ENCODE results near the gene REPS1. TPM values are rescaled to one million over a fixed set of nuclear protein-coding genes. Genes with fewer than 3 reads are reported as not detected.
A peak's percentile ranks its signal among the peaks of the same experiment; 100 is the strongest.

REPS1 gene
- total RNA-seq, 1 experiment from 2014 or later: 66.7 TPM

GRCh38 chr6:138988469-138988834, 399 bp upstream of the REPS1 start:
- Histone ChIP-seq H3K27ac (peak overlapping the region; percentile 86), H3K4me1 (no peaks in the 10 kb centered on the region; the same call in 1 of the 2 replicates), H3K9me3 (replicated peaks) (no peaks in the 10 kb centered on the region), H3K36me3 (peaks cover 4% of the 10 kb centered on the region; the same call in 1 of the 2 replicates), H3K27me3 (no peaks in the 10 kb centered on the region), H3K4me3 (peak overlapping the region; percentile 92)
- DNase-seq: no peak

DNA sequence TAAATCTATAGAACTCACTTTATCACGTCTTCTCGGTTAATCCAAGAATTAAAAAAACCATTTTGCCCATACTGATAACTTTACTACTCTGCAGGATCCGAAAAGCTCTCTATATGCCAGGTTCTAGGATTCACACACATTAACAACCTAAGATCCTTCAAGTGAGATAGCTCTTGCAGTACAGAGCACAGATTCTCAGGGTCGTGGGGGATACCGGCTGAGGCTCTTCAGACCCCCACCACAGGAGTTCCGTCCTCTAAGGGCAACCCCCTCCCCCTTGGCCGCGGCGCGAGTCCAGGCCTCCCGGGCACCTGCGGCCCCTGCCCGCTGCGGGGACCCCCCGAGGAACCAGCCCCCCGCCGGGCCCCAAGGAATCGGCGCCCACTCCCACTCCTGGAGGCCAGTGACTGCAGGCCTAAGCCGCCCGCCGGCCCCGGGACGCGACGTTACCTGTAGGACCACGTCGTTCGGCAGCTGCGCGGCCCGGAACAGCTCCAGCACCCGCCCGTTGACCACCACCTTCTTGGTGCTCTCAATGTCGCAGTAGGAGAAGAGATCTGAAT, 892 bp downstream of the REPS1 start:
- peak in 1 of 2 experiments; percentile 38 for DNase-seq
- no peaks in the 10 kb centered on the region for H3K27me3 ChIP-seq

DNA sequence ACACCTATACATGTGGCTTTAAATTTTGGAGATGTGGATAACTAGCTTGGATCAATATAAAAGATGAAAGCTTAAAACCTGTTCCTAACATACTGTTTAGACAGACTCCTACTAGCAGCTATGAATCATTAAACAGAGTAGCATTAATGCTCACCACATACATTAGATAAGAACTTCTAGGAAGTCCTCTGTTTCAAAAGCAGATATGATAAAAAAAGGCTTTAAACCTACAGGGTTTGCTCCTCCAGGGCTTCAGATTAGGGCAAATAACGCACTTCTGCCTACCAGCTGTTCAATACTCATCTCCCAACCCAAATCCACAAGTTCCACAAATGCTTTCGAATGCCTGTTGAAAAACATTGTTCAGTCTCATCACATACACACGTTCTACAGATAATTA, 1.5 kb downstream of the REPS1 start:
- no peaks in the 10 kb centered on the region for H3K27me3 ChIP-seq
- H3K4me1 ChIP-seq: no peaks in the 10 kb centered on the region; the same call in 1 of the 2 replicates
- H3K36me3 ChIP-seq: peaks cover 4% of the 10 kb centered on the region; the same call in 1 of the 2 replicates
- DNase-seq: peak in 1 of 2 experiments; percentile 43
- H3K9me3 ChIP-seq (replicated peaks): no peaks in the 10 kb centered on the region
- peak overlapping the region; percentile 86 for H3K27ac ChIP-seq
- H3K4me3 ChIP-seq: peak overlapping the region; percentile 92

More for the DNA sequence above, 892 bp downstream of the REPS1 start:
- H3K4me3 ChIP-seq: peak overlapping the region; percentile 92
- H3K27ac ChIP-seq: peak overlapping the region; percentile 86
- no peaks in the 10 kb centered on the region for H3K9me3 ChIP-seq (replicated peaks)
- peaks cover 4% of the 10 kb centered on the region; the same call in 1 of the 2 replicates for H3K36me3 ChIP-seq
- no peaks in the 10 kb centered on the region; the same call in 1 of the 2 replicates for H3K4me1 ChIP-seq

DNA sequence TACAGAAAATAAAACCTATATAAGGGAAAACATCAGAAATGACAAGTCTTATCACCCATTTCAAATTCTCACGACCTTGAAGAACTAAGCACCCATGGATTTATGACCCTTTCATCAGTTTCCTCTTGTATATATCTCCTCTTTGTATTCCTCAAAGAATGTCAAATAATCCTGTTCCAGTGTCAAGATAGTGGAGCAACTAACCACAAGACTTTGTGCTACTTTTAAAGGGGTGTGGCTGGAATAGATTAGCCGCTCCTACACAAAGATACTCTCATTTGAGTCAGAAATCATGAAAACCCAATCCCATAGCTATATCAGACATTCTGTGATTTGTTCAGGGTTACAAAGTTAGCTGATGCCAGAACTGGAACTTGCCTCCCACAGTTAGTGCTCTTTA, 6.6 kb downstream of the REPS1 start:
- Histone ChIP-seq H3K27me3 (no peaks in the 10 kb centered on the region), H3K4me1 (peaks cover 5% of the 10 kb centered on the region; the same call in 1 of the 2 replicates), H3K9me3 (replicated peaks) (no peaks in the 10 kb centered on the region), H3K36me3 (peaks cover 4% of the 10 kb centered on the region; the same call in 1 of the 2 replicates), H3K4me3 (no peak overlapping the region), H3K27ac (no peak overlapping the region)
- no peak for DNase-seq

DNA sequence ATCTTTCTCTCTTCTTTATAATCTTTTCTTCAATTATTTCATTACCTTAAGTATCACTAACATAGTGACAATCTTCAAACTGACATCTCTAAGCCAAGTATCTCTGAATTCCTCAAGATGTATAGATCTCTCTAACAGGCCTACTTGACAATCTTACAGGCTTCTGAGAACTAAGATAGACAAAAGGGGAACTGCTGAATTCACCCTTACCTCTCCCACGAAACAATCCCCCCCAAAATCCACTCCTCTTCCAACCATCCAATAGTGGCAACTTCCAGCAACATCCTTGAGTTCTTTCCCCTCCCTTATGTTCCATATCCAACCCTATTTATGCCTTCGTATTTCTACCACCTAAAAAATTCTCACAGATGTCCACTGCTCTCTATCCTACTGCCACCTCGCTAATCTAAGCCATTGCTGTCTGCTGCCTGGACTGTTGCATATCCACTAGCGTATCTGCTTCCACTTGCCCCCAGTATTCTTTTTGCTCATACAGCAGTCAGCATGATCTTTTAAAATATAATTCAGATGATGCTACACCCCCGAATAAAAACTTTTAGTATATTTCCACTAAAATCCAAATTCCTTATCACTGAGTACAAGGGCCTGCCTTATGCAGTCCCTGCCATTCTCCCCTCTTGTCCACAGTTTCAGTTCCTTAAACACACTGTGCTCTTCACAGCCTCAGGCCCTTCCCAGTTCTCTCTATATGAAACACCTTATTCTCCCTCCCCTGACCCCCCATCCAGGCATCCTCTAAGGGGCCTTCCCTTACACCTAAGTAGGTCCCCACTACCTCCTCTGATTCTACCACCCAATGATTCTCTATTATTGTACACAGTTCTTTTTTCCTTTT, 8.0 kb downstream of the REPS1 start:
- Histone ChIP-seq H3K4me3 (no peak overlapping the region), H3K9me3 (replicated peaks) (no peaks in the 10 kb centered on the region), H3K27me3 (no peaks in the 10 kb centered on the region), H3K27ac (no peak overlapping the region), H3K36me3 (no peaks in the 10 kb centered on the region), H3K4me1 (peaks cover 7% of the 10 kb centered on the region; the same call in 1 of the 2 replicates)
- DNase-seq: no peak

- no peaks in the 10 kb centered on the region for H3K9me3 ChIP-seq (replicated peaks)
- no peak overlapping the region for H3K4me3 ChIP-seq
- H3K36me3 ChIP-seq: no peaks in the 10 kb centered on the region
- no peak overlapping the region for H3K27ac ChIP-seq
- no peaks in the 10 kb centered on the region for H3K27me3 ChIP-seq
- peak in 1 of 2 experiments; percentile 20 for DNase-seq
- peaks cover 12% of the 10 kb centered on the region for H3K4me1 ChIP-seq
Measured at GRCh38 chr6:138979365-138979764, 8.7 kb downstream of the REPS1 start.

- no peak overlapping the region for H3K4me3 ChIP-seq
- DNase-seq: no peak
- peaks cover 23% of the 10 kb centered on the region for H3K4me1 ChIP-seq
- no peak overlapping the region for H3K27ac ChIP-seq
- no peaks in the 10 kb centered on the region for H3K36me3 ChIP-seq
- no peaks in the 10 kb centered on the region for H3K27me3 ChIP-seq
- H3K9me3 ChIP-seq (replicated peaks): no peaks in the 10 kb centered on the region
Measured at GRCh38 chr6:138978229-138978628, 9.8 kb downstream of the REPS1 start.

DNA sequence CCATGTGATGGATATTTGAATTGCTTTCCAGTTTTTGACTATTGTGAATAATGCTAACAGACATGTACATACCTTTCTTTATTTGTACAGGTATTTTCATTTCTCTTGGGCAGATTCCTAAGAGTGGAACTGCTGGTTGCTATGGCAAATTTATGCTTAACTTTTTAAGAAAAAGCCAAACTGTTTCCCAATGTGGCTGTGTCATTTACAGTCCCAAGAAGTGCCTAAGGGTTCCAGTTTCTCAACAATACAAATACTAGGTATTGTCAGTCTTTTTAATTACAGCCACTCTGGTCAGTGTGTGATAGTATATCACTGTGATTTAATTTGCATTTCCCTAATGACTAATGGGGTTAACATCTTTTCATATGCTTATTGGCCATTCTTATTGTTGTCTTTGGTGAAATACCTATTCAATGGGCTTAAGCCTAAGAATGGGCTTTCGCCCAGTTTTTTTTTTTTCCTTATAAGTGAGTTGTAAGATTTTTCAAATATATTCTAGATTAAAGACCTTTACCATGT, 10.3 kb downstream of the REPS1 start:
- H3K4me1 ChIP-seq: peaks cover 29% of the 10 kb centered on the region
- H3K27ac ChIP-seq: no peak overlapping the region
- DNase-seq: no peak
- H3K27me3 ChIP-seq: no peaks in the 10 kb centered on the region
- H3K9me3 ChIP-seq (replicated peaks): no peaks in the 10 kb centered on the region
- no peaks in the 10 kb centered on the region for H3K36me3 ChIP-seq
- no peak overlapping the region for H3K4me3 ChIP-seq

DNA sequence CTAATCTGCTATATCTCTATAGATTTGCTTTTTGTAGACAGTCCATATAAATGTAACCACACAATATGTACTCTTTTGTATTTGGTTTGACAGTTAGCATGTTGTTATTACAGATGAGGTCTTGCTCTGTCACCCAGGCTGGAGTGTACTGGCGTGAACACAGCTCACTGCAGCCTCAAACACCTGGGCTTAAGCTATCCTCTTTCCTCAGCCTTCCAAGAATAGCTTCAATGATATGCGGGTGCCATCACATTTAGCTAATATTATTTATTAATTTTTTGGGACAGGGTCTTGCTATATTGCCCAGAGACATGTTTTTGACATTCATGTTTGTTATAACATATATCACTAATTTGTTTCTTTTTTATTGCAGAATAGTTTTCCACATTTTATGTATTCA, 10.8 kb downstream of the REPS1 start:
- Histone ChIP-seq H3K36me3 (no peaks in the 10 kb centered on the region), H3K27me3 (no peaks in the 10 kb centered on the region), H3K4me1 (peaks cover 31% of the 10 kb centered on the region), H3K27ac (no peak overlapping the region), H3K9me3 (replicated peaks) (no peaks in the 10 kb centered on the region), H3K4me3 (no peak overlapping the region)
- no peak for DNase-seq

GRCh38 chr6:138975815-138976214, 12.2 kb downstream of the REPS1 start:
- Histone ChIP-seq H3K27ac (no peak overlapping the region), H3K4me1 (peaks cover 44% of the 10 kb centered on the region), H3K27me3 (no peaks in the 10 kb centered on the region), H3K9me3 (replicated peaks) (no peaks in the 10 kb centered on the region), H3K4me3 (no peak overlapping the region), H3K36me3 (no peaks in the 10 kb centered on the region)
- DNase-seq: no peak

GRCh38 chr6:138973466-138974153, 14.4 kb downstream of the REPS1 start:
- Histone ChIP-seq H3K27ac (peak overlapping the region; percentile 98), H3K4me3 (no peak overlapping the region), H3K4me1 (peaks cover 44% of the 10 kb centered on the region), H3K27me3 (no peaks in the 10 kb centered on the region), H3K36me3 (no peaks in the 10 kb centered on the region), H3K9me3 (replicated peaks) (no peaks in the 10 kb centered on the region)
- DNase-seq: peak; percentile 12 to 53

- Histone ChIP-seq H3K4me1 (peaks cover 44% of the 10 kb centered on the region), H3K36me3 (no peaks in the 10 kb centered on the region), H3K27me3 (no peaks in the 10 kb centered on the region), H3K9me3 (replicated peaks) (no peaks in the 10 kb centered on the region), H3K27ac (peak overlapping the region; percentile 98), H3K4me3 (peak overlapping the region; percentile 10)
- peak; percentile 31 to 87 for DNase-seq
Measured at GRCh38 chr6:138972226-138972665, 15.8 kb downstream of the REPS1 start.

GRCh38 chr6:138971601-138972000, 16.5 kb downstream of the REPS1 start:
- H3K9me3 ChIP-seq (replicated peaks): no peaks in the 10 kb centered on the region
- H3K36me3 ChIP-seq: no peaks in the 10 kb centered on the region
- peak; percentile 62 to 79 for DNase-seq
- H3K27me3 ChIP-seq: no peaks in the 10 kb centered on the region
- peak overlapping the region; percentile 98 for H3K27ac ChIP-seq
- peak overlapping the region; percentile 10 for H3K4me3 ChIP-seq
- peaks cover 46% of the 10 kb centered on the region for H3K4me1 ChIP-seq

DNA sequence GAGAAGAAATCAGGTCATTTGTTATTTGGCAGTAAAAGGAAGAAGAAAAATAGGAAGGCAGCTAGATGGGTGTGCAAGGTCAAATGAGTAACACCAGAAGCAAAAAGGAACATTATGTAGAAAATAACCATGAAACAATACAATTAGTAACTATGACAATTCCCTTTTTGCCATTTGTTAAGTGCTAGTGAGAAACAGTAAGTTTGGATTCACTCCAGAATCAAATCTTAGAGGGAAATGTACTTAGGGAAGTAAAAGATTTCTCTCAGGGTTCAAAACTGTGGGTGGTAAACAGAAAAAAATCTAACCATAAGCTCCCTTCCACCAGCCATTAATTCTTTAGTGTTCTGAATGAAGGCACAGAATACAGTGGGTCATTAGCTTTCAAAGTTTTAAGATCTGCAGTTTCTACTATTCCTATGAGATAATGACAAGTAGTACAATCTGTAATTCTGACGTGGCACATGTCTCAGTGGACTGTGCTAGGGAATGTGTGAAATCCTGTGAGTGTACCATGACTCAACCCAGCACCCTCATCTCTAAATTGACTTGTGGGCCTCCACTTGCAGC, 17.1 kb downstream of the REPS1 start:
- Histone ChIP-seq H3K27me3 (no peaks in the 10 kb centered on the region), H3K36me3 (no peaks in the 10 kb centered on the region), H3K27ac (peak overlapping the region; percentile 98), H3K4me3 (no peak overlapping the region), H3K9me3 (replicated peaks) (no peaks in the 10 kb centered on the region), H3K4me1 (peaks cover 48% of the 10 kb centered on the region)
- DNase-seq: peak; percentile 41 to 61
